MCF 10A (cell line): ENCODE data around the gene SRPRA. TPM values are rescaled to one million over a fixed set of nuclear protein-coding genes. Genes with fewer than 3 reads are reported as not detected.

Experiments used
- BruUV-seq: library from RNA; stranded (reverse); fragments of 400-500 nt; replicated peaks from 2 replicates; lab custom pipeline; 2021; lab: Mats Ljungman, UMichigan
- CTCF ChIA-PET: fragments of 300-600 bp; sonication (Branson Sonifier 250); formaldehyde crosslinking; extraction: SDS; loops from one replicate; lab custom pipeline; 2021; ENCODE audit warnings: antibody characterized with exemption, inconsistent platforms; lab: Yijun Ruan, JAX
- POLR2A ChIA-PET: fragments of 300-600, 350-650 bp; sonication (Branson Sonifier 250); formaldehyde crosslinking; extraction: SDS; loops from one replicate; lab custom pipeline; 2020; ENCODE audit warnings: antibody characterized with exemption, inconsistent platforms; lab: Yijun Ruan, JAX
- DNase-seq: peaks from one replicate; pipeline ENCODE4 v3.0.0-alpha.2; 2018; ENCODE audit not compliant: unreplicated experiment
- H3K27ac Mint-ChIP-seq: one replicate; pipeline ENCODE4 v1.8.0; 2022; ENCODE audit warnings: mild to moderate bottlenecking, low read depth, mixed read lengths; ENCODE audit not compliant: unreplicated experiment
- H3K27me3 Mint-ChIP-seq: one replicate; pipeline ENCODE4 v1.8.0; 2022; ENCODE audit warnings: mixed read lengths; ENCODE audit not compliant: insufficient read depth, unreplicated experiment
- H3K36me3 Mint-ChIP-seq: one replicate; pipeline ENCODE4 v1.8.0; 2022; ENCODE audit warnings: mild to moderate bottlenecking, moderate library complexity, mixed read lengths; ENCODE audit not compliant: insufficient read depth, unreplicated experiment
- H3K4me1 Mint-ChIP-seq: one replicate; pipeline ENCODE4 v1.8.0; 2022; ENCODE audit warnings: mixed read lengths; ENCODE audit not compliant: insufficient read depth, unreplicated experiment
- H3K4me3 Mint-ChIP-seq: one replicate; pipeline ENCODE4 v1.8.0; 2022; ENCODE audit warnings: mild to moderate bottlenecking, moderate library complexity, mixed read lengths; ENCODE audit not compliant: unreplicated experiment
- H3K9me3 Mint-ChIP-seq: one replicate; pipeline ENCODE4 v1.8.0; 2022; ENCODE audit warnings: mixed read lengths; ENCODE audit not compliant: unreplicated experiment
- CTCF ChIP-seq: fragments of 200-600 bp; IDR thresholded peaks from one replicate; pipeline ENCODE4 v1.8.0; 2022; ENCODE audit warnings: antibody characterized with exemption, mild to moderate bottlenecking; ENCODE audit not compliant: unreplicated experiment
- intact Hi-C: fragments of 100-400 bp; cut with micrococcal nuclease; formaldehyde crosslinking; loops from 2 replicates; pipeline ENCODE4 v1.14.1; 2022
- total RNA-seq: library from RNA; stranded (reverse); gene quantifications from 2 replicates; pipeline ENCODE4 v1.2.3, GENCODE V29; 2022

The SRPRA gene
- total RNA-seq, 1 experiment from 2014 or later: 176 TPM

DNA sequence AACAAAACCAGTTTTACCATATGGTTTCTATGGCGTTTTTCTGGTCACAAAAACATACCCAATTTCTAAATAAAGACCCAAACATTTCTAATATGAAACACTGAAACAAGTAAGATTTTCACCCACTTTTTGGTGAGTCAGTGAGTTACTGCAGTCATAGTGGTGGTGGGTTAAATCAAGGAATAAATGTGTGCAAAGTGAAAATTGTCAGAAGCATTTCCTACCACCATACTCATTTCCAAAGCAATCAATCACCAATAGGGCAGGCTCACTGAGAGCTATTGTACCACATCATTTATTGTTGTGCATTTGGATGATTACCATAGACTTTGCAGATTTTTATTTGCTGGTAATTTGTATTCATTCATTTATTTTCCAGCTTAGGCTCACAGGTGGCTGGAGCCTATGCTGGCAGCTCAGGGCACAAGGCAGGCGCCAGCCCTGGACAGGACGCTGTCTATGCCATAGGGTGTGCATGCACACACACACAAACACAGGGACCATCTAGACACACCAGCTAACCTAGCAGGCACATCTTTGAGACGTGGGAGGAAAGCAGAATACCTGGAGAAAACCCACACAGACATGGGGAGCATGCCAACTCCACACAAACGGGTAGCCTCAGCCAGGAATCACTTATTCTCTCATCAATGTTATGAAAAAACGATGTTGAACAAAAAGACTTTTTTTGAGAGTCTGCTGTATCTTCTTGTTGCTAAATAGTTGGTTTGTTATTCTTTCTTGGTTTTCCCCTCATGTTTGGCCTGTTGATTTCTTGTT lies 52.0 kb downstream of the SRPRA start:
- H3K4me1 Mint-ChIP-seq: peaks cover 8% of the 10 kb centered on the region
- no peak overlapping the region for H3K27ac Mint-ChIP-seq
- CTCF ChIA-PET: no interaction called here
- POLR2A ChIA-PET: interaction anchor here (1.2 to 1.3 kb wide), 2 partner anchors 52 to 66 kb away, joined by 3 read pairs; partner anchors contain the start of genes FOXRED1, SRPRA and TIRAP
- no peak for DNase-seq
- no peak overlapping the region for H3K4me3 Mint-ChIP-seq
- no peak for TF ChIP-seq CTCF
- intact Hi-C loops: no loop called here
- H3K36me3 Mint-ChIP-seq: peaks cover 7% of the 10 kb centered on the region
- no peaks in the 10 kb centered on the region for H3K9me3 Mint-ChIP-seq
- no TSS peak for BruUV-seq
- no peaks in the 10 kb centered on the region for H3K27me3 Mint-ChIP-seq

GRCh38 chr11:126214841-126215240 lies 53.9 kb downstream of the SRPRA start:
- H3K4me3 Mint-ChIP-seq: no peak overlapping the region
- intact Hi-C loops: no loop called here
- POLR2A ChIA-PET: no interaction called here

DNA sequence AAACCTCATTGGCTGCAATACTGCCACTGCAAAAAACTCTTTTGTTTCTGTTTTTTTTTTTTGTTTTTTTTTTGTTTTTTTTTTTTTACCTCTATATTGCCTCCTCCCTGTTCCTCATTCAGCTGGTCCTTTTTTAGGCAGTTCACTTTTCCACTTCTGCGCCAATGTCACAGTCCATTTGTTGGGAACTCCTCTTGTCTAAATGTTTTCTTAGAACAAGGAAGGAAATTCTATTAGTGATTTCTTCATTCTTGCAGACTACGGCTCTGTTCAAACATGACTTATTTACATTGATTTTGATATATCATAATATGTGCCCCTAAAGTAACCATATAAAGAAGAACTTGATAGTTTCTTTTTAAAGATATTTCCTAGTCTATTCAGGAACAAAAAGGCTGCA lies 54.3 kb downstream of the SRPRA start:
- no TSS peak for BruUV-seq
- Mint-ChIP-seq H3K36me3 (peaks cover 2% of the 10 kb centered on the region), H3K27me3 (no peaks in the 10 kb centered on the region), H3K9me3 (no peaks in the 10 kb centered on the region), H3K4me1 (peaks cover 18% of the 10 kb centered on the region), H3K27ac (no peak overlapping the region), H3K4me3 (no peak overlapping the region)
- TF ChIP-seq CTCF: no peak
- ChIA-PET POLR2A (no interaction called here), CTCF (no interaction called here)
- intact Hi-C loops: no loop called here
- DNase-seq: no peak

More at GRCh38 chr11:126214841-126215240, 53.9 kb downstream of the SRPRA start:
- H3K27ac Mint-ChIP-seq: no peak overlapping the region
- H3K27me3 Mint-ChIP-seq: no peaks in the 10 kb centered on the region
- CTCF ChIA-PET: interaction anchor here (1.2 kb wide), 1 partner anchor 284 kb away, joined by 4 read pairs; no protein-coding TSS in a partner anchor
- no peak for TF ChIP-seq CTCF
- peaks cover 18% of the 10 kb centered on the region for H3K4me1 Mint-ChIP-seq
- no peaks in the 10 kb centered on the region for H3K36me3 Mint-ChIP-seq
- no peaks in the 10 kb centered on the region for H3K9me3 Mint-ChIP-seq
- DNase-seq: no peak
- no TSS peak for BruUV-seq

Other genes with a start within 250 kb of the SRPRA start
- 0.91 and 0.96 TPM in 2 replicates for gene CDON, start 206.0 kb downstream of the SRPRA start, total RNA-seq
- 19.4 and 26.7 TPM in 2 replicates for gene RPUSD4, start 57.2 kb downstream of the SRPRA start, total RNA-seq
- 8.3 and 13.4 TPM in 2 replicates for gene FAM118B, start 57.1 kb downstream of the SRPRA start, total RNA-seq
- 28.2 and 37.2 TPM in 2 replicates for gene FOXRED1, start 259 bp upstream of the SRPRA start, total RNA-seq
- 11.9 and 14.0 TPM in 2 replicates for gene TIRAP, start 14.2 kb upstream of the SRPRA start, total RNA-seq
- 29.6 and 33.7 TPM in 2 replicates for gene DCPS, start 35.2 kb upstream of the SRPRA start, total RNA-seq
- gene ST3GAL4, start 86.8 kb upstream of the SRPRA start, total RNA-seq: 12.3 and 15.3 TPM in 2 replicates